ENCODE measurements around the gene MGAT5.

Gene MGAT5

GRCh38 chr2:134344954-134345697 is 91.3 kb downstream of the MGAT5 start:
- no peak for DNase-seq

GRCh38 chr2:134346141-134346540 is 92.3 kb downstream of the MGAT5 start:
- no peak for DNase-seq

- DNase-seq: no peak
Measured at GRCh38 chr2:134347756-134348155, 93.9 kb downstream of the MGAT5 start.

- DNase-seq: no peak
Measured at GRCh38 chr2:134348239-134348638, 94.4 kb downstream of the MGAT5 start.

- no peak for DNase-seq
Measured at GRCh38 chr2:134348760-134349159, 94.9 kb downstream of the MGAT5 start.

- DNase-seq: no peak
Measured at GRCh38 chr2:134351016-134351415, 97.1 kb downstream of the MGAT5 start.

GRCh38 chr2:134351899-134352298 is 98.0 kb downstream of the MGAT5 start:
- DNase-seq: no peak

- DNase-seq: no peak
Measured at GRCh38 chr2:134352844-134353243, 99.0 kb downstream of the MGAT5 start.

- no peak for DNase-seq
Measured at GRCh38 chr2:134354611-134355010, 100.7 kb downstream of the MGAT5 start.

GRCh38 chr2:134357814-134358213 is 103.9 kb downstream of the MGAT5 start:
- no peak for DNase-seq

GRCh38 chr2:134359367-134360081 is 105.7 kb downstream of the MGAT5 start:
- DNase-seq: no peak

GRCh38 chr2:134360745-134361487 is 107.0 kb downstream of the MGAT5 start:
- no peak for DNase-seq

GRCh38 chr2:134361648-134362047 is 107.8 kb downstream of the MGAT5 start:
- DNase-seq: no peak

- no peak for DNase-seq
Measured at GRCh38 chr2:134362152-134362668, 108.3 kb downstream of the MGAT5 start.

GRCh38 chr2:134362740-134363139 is 108.9 kb downstream of the MGAT5 start:
- DNase-seq: no peak

- DNase-seq: no peak
Measured at GRCh38 chr2:134365356-134365755, 111.5 kb downstream of the MGAT5 start.

GRCh38 chr2:134366359-134366758 is 112.5 kb downstream of the MGAT5 start:
- no peak for DNase-seq

GRCh38 chr2:134367213-134367612 is 113.3 kb downstream of the MGAT5 start:
- DNase-seq: no peak

- DNase-seq: no peak
Measured at GRCh38 chr2:134368009-134368817, 114.3 kb downstream of the MGAT5 start.

GRCh38 chr2:134369220-134369902 is 115.5 kb downstream of the MGAT5 start:
- DNase-seq: no peak

- DNase-seq: no peak
Measured at GRCh38 chr2:134370655-134371445, 117.0 kb downstream of the MGAT5 start.
